HG03457 (cell line): ENCODE measurements around the gene TBC1D2B.
"Not testable (repeated sequence)": the region's sequence is repeated elsewhere in the genome, so short reads cannot be mapped to it uniquely, and the experiment has no call there.

ENCODE experiments used
- ATAC-seq: cut with Tn5 transposase; IDR thresholded peaks from one replicate; pipeline ENCODE4 v1.9.1; 2021; ENCODE audit warnings: moderate number of reproducible peaks; ENCODE audit not compliant: unreplicated experiment

TBC1D2B gene

DNA sequence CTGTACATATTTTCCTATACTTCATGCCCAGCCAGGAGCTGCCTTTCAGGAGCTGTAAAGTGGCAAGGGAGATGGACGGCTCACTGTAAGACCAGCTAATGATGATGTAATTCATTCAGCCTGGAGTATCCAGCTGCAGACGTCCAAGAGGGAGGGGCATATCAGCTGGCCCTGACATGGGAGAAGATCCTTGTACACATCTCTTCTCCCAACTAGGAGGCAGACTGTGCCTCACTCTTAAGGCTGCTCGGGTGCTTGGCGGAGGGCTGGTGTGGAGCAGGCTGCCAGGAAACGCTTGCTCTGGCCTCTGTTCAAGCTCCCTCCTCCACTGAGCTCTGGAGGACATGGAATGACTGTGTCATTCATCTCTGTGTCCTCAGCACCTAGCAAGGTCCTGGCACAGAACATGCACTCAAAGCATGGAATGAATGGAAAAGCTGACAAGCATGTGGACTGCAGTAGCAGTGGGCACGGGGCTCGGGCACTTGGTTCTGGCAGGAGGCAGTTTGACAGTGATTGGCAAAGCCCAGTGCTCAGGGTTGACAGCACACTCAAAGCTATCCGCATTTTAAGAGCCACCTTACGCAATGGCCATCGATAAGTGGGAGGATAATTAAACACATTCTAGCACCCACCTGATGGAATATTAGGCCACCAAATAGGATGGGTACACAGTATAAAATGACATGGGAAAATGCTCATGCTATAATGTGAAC, 72.4 kb downstream of the TBC1D2B start:
- no peak for ATAC-seq

DNA sequence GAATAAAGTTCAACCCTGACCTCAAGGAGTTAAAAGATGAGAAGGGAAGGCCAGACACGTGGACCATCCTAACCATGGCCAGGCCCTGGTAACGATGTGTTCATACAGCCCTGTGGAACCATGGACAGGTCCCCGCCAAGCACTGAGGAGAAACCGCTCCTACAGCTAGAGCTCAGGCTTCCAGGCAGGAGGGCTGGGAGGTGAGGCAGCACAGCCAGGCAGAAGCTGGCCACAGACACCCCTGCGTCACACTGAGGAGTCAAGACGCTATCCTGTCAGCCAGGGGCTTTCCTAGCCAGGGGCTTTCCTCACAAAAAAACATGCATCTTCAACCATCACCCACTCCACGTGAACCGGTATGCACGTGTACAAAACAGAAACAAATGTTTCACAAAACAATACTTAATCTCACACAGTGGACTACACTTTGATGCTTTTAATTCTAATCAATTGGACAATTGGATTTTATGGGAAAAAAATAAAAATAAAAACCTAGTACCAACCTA, 73.2 kb downstream of the TBC1D2B start:
- ATAC-seq: no peak

DNA sequence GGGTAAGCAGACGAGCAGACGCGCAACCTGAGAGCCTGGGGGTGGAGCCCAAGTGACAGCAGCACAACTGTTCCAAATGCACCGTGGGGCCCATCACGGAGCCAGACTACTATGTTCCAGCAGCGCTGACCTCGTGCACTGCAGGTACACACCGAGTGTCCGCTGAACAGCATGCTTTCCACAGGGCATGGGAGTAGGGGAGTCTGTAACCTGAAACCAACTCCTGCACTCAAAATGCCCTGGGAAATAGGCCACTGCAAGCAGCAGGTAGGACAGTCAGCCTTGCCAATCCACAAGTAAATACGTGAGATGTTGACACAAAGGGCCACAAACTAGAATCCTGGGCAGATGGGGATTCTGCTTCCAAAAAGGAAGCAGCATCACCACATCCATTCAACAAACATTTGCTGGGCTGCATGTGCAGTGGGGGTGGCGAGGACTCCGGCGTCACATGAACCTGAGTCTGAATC, 73.9 kb downstream of the TBC1D2B start:
- no peak for ATAC-seq

DNA sequence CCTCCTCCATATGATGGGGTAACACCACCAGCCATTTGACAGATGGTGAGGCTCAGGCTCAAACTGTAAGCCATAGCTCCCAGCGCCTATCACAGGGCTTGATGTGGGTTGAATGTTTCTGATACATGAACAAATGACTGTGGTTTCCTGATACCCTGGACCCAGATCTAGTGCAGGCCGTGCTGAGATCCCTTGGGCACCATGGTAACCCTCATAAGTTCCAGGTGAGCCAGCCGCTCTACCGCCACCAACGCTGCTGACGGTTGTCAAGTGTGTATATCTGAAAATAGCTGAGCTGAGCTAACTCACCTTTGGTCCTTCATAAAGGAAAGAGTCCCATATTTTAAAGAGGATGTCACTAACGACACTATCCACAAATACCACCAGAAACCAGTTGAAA, 74.5 kb downstream of the TBC1D2B start:
- ATAC-seq: no peak

DNA sequence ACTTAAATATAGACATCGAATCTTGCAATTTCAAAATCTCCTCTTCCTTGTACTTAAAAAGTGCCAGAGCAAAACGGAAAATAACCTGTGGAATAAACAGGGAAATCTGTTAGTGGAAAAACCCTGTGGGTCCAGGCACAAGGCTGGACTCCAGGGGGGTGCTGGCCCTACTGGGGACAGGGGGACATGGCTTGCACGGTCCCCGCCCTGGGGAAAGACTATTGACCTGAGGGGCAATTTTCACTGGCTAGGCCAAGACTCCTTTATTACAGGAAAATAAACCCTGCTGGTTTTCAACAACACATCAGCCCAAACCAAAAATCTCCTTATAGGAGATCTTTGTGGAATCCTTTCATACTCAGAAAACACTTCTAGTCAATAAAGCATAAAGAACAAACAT, 75.9 kb downstream of the TBC1D2B start:
- ATAC-seq: no peak

DNA sequence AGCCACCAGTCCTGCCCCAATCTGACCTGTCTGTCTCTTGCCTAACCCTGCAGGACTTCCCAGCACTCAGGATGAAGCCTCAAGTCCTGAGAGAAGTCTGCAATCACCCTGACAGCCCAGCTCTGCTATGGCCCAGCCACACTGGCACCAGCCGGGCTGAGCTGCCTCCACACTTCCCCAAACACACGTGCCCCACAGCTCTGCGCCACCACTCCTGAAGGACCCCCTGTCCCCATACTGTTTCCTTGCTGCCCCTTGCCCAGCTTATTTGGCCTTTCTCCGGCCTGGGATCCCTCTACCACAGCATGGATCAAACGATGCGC, 76.6 kb downstream of the TBC1D2B start:
- ATAC-seq: no peak

DNA sequence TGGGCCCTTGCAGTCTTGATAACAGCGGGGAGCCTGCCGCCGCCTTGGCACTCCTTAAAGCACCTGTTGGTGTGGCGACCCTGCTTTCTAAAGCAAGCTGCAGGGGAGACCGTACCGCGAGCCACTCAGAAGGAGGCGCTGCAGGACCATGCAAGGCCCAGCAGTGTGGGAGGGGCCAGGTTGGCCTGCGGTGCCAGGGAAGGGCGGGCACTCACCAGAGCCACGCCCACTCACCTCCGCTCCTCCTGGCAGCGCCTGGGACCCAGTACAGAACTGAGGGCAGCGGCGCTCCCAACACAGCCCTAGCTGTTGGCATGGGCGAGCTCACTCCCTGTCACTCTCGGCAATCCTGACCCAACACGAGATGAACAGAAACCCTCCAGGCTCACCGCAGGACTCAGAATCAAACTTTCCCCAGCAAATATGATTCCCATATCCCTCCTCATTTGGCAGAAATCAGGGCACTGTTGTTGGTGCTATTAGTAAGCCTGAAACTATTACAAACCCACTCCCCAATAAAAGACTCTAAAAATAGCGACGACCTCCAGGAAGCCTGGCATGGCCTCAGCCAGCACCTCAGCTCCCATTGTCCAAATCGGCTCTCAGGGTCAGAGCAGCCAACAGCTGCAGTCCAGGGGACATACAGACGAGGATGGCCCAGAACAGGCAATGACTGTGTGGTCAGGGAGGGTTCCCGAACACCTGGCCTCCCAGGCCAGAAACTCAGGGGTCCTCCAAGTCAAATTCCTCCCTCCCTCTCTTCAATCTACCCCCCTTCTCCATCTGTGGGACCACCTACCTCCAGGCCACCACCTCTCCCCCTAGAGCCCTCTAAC, 77.2 kb downstream of the TBC1D2B start:
- no peak for ATAC-seq

DNA sequence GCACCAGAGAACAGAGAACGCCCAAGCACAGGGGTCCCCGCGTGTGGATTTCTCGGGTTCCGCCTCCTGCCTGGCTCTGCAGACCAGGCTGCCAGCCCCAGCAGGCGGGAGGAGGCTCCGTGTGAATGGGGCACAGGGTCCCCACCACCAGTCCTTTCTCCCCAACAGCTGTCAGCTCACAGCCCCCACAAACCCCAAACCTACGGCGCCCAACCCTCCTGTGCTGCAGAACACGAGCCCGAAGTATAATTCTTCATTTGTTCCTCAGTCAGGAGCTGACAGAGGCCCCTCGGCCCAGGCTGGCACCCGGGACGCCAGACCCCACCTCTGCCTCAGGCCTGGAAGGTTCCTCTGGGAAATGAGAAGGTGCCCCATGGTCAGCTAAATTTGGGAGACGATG, 78.0 kb downstream of the TBC1D2B start:
- ATAC-seq: no peak

DNA sequence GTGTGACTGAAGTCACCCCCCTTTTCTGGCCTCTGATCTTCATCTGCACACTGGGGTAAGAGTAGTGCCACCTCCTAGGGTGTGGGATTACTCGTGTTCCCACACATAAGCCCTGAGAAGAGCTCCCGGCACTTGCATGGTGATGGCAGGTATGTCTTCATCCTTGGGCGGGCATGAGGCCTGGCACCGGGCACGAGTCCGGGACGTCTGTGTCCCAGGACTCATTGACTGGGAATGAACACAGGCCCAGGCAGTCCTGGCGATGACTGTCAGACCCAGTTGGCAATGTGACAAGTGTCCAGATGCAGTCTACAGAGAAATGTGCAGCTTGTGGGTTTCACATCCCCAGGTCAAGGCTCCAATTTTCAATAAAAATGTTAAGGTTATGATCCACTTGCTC, 78.9 kb downstream of the TBC1D2B start:
- ATAC-seq: no peak

DNA sequence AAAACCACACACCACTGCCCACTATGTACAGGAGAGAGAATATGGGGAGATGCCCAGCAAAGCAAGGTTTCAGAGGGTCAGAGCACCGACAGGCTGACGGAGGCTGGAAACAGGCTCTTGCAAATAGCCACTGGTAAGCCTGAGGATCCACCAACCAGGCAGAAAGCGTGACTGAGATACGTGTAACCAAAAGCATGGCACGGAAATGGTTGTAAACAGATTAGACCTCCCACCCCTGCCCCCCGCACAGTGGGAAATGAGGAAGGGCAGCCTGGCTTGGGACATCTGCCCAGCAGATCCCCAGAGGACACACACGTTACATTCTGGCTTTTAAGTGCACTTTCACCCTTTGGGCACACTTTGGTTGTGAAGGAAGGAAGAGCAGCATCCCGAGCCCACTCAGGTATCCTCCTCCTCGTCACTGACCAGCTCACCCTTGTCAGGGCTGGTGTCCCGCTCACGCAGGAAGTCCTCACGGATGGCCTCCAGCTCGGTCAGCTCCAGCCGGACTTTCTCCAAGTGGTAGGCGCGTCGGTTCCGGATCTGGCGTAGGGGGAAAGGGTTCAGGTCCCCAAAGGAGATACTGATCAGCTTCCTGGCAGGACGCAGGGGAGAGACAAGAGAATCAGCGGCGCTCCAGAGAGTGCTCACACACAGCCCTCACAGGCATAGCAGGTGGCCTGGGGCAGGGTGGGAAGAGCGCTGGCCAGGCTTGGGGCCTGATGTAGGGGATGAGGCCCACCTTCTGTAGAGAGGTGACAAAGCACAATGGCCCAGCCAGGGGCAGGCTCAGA, 79.6 kb downstream of the TBC1D2B start:
- not testable (repeated sequence) for ATAC-seq

DNA sequence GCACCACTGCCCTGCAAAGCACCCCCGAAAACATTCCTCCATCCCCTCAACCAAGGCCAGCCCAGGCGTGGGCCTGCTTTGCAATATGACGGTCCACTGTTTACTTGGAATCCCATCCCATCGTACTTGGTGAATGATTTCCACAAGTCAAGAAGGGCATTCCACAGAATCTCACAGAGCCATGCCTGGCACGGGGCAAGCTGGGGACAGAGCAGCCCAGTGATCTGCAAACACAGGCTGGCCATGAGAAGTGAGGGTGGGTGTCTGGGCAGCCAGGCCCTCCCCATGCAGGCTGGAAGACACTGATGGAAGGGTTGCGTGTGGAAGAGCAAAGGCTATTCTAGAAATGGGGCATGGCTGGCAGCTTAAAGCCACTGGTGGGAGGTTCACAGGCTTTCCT, 80.3 kb downstream of the TBC1D2B start:
- not testable (repeated sequence) for ATAC-seq

DNA sequence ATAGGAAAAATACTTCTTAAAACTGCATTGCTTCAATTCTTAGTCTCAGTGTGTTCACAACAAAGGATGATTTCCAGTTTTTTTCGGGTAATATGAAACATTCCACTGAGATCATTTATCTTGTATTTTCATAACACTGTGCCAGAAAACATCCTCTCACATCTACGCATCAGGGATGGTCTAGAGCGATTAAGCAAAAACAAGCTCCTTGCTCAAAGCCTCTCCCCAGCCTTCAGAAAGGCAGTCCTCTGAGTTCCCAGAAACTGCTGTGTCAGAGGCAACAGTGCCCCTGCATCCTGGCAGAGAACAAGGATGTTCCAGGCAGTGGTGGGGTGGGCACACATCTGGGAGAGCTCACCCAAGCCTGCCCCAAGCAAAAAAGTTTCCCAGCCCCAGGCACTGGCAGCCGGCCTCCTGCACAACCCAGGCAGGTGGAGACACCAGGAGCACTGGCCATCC, 80.8 kb downstream of the TBC1D2B start:
- ATAC-seq: not testable (repeated sequence)

DNA sequence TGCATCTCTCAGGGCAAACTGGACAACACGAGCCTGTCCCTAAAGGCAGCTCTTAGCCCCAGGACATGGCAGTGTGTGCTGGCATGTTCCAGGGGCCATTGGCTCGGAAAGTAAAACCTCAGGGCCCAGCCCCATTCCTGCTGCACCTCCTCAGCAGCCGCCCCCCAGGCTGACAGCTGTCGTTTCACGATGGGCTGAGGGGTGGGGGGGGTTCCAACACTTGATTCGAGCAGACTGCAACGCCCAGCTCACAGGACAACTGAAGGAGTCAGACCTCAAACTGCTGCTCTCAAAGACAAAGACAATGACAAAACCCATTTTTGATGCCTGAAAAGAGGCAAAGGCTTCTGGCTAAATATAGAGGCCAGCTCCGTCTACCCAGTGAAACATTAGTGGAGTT, 81.3 kb downstream of the TBC1D2B start:
- not testable (repeated sequence) for ATAC-seq

DNA sequence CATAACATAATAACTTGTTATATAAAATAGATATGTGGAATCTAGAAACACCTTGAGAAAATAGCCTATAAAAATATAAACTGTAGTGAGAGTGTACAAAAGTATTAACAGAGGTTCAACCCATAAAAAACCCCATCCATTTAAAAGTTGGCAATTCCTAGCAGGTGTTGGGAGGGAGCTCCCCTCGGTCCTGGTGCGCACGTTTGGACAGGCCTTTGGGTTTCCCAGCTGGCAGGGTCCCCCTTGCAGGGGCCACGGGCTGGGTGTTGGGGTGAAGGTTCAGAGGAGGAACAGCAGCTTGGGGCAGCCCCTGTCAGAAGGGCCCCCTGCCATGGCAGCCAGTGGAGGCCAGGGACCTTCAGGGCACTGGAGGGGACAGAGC, 82.0 kb downstream of the TBC1D2B start:
- ATAC-seq: not testable (repeated sequence)

DNA sequence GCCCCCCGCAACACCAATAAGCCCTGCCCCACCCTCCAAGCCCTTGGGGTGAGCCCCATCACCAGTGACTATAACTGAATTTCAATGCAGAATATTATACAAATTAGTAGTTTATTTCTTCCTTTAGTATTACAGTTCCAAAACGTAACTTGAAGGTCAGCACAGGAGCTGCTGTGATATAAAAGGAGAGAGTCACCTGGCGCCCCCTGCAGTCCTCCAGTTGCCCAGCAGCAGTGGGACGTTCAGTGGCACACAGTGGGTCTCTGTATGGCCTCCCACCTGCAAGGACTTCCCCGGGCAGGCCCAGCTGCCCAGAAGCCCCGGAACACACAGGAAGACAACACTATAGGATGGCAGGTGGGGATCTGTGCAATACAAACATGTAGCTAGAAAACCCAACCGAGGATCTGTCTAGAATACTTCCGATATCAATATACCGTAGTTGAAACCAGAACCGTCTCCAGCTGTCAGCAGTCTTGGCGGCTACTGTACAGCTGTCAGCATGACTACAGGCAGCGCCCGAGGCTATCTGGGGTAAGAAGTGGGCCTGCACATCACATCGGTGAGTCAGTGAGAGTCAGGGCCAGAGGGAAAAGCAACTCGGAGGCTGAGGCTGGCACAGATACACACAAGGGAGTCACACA, 82.5 kb downstream of the TBC1D2B start:
- ATAC-seq: not testable (repeated sequence)

DNA sequence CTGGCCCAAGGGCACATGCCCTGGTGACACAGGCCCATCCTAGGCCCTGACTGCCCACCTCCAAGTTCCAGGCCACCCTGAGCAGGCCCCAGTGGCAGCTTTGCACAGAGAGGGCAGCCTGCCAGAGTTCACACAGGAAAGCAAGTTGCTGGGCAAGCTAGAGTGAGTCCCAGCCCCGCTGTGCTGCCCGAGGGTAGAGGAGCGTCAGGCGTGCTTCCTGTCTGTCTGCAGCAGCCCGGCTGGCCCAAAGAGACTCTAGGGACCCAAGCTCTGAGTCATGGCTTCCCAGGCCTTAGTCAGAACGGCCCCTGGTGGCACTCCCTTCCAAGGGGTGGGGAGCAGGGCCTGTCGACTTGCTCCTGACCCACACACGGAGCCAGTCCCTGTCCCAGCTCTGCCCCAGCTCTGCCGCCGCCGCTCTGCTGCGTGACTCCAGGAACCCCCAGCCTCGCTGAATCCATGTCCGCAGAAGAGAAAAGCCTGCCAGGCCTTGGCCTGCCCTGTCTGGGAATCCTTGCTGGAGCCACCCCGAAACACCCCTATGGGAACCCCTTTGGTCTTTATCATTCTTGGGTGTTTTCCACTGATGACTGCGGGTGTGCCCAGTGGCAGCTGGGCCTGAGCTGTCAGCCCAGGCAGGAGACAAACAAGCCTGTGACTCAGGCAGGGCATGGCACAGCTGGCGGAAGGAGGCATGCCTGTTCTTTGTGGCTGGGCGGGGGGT, 83.4 kb downstream of the TBC1D2B start:
- peak; percentile 70 for ATAC-seq

DNA sequence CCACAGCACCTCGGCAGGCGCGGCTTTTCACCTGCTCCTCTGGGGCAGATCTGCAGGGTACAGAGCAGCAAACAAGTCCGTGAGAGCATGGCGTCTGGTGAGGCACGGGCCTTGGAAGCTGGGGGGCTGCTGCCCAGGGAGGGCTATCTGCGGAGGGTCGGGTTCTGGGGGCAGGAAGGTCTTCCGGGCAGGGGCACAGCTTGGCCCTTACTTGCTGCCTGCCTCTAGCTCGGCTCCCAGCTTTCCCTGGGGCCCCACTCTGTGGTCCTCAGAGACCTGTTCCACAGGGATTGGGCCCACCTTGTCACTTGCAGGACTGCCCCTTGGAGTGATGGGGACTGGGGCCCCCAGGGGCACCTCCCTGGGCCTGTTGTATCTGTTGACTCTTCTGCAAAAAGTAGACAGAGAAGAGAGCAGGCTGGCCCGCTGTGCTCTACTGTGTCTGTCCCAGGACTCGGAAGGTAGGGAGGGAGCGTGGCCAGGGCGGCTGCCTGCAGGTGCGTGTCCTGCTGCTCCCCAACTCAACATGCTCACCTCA, 84.1 kb downstream of the TBC1D2B start:
- no peak for ATAC-seq

DNA sequence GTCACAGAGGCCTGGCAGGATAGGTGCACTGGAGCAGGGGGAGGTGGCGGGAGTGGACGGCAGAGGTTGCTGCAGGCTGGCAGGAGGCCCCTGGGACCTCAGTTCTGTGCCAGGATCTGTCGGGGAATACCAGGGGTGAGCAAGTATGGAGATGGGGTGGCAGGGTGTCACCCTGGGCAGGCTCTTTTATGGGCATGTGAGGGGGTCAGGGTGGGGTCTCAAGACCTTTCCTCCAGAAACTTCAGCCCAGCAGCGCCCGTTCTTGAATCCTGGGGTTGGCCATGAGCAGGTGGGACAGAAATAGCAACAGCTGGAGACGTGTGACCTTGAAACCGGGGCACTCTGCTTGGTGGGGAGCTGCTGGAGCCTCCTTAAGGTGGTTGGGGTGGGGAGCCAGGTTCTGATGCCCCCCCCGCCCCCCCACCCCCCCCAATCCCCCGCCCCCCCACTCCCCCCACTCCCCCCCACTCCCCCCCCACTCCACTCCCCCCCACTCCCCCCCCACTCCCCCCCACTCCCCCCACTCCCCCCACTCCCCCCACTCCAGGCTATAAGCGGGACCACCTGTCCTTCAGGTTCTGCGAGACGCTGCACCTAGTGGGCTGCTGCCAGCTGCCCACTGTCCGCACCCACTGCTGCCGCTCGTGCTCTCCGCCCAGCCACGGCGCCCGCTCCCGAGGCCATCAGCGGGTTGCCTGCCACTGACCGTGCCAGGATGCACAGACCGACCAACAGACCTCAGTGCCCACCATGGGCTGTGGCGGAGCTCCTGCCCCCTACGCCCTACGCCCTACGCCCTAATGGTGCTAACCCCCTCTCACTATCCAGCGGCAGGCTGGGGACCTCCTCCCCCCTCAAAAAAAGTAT, 84.9 kb downstream of the TBC1D2B start:
- no peak for ATAC-seq

DNA sequence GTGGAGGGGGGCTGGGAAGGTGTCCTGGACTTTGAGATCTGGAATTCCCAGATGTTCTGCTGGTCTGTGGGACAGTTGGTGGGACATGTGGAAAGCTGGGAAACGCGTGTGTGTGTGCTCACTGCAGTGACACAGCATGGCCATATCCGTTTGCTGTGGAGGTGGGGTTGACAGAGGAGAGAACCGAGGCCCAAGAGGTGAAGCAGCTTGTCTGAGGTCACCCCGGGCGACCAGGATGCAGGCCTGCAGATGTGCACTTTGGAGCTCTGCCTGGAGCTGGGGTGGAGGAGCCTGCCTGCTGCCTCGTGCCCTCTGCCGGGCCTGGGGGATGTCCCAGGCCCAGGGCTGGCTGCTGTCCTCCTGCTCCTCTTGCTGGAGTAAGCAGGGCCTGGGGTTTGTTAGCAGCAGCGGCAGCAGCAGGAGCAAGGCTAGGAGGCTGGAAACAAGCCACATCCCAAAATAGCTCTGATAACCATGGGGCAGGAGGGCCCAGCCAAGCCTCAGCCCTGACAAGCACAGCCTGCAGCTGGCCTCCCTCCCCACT, 85.8 kb downstream of the TBC1D2B start:
- ATAC-seq: not testable (repeated sequence)
